HG02571 (cell line): Measurements from ENCODE around the gene F2R.
"Not testable (repeated sequence)": the region's sequence is repeated elsewhere in the genome, so short reads cannot be mapped to it uniquely, and the experiment has no call there.

ENCODE experiments used
- ATAC-seq: cut with Tn5 transposase; IDR thresholded peaks from one replicate; pipeline ENCODE4 v1.9.1; 2021; ENCODE audit warnings: mild to moderate bottlenecking, moderate library complexity; ENCODE audit not compliant: unreplicated experiment

Gene F2R

GRCh38 chr5:76715736-76716455, at the start of gene F2R:
TSS of gene F2R (plus strand) at chr5:76716126. CDS start at chr5:76716308, 182 bp downstream.
- peak; percentile 67 for ATAC-seq

DNA sequence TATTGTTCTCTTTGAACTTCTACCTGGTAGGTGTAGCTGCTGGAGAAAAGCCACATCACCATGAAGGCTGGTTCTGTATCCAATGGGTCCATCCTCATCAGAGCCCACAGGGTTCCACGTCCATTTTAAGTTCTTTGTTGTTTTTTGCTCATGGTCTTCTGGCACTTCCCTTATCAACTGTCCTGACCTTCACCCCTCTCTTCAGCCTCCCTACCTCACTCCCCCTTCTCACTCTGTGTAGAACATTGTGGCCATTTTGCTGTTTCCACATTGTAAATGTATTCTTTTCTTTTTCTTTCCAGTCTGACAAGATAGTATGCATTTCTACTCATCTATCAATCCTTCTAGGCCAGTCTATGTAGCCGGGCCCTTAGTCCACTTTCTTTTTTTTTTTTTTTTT, 48.4 kb upstream of the F2R start:
- ATAC-seq: no peak

- no peak for ATAC-seq
Measured at GRCh38 chr5:76669245-76669644, 46.7 kb upstream of the F2R start.

- ATAC-seq: no peak
Measured at GRCh38 chr5:76670508-76670907, 45.4 kb upstream of the F2R start.

DNA sequence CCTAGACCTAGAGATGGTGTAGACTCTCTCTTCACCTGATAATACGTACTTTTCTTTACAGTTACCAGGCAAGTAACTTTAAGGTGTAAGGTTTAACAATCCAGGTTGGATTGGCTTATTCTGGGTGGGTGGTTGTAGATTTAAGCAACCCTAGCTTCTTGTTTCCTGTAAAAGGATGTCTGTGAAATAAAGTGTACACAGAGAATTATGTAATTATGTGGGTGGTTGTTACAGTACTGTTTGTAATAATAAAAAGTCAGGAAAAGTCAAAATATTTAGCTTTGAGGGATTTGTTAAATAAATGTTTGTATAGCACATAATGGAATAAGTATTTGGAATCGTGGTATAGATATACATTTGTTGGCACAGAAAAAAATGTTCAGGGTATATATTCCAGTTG, 43.7 kb upstream of the F2R start:
- ATAC-seq: no peak

DNA sequence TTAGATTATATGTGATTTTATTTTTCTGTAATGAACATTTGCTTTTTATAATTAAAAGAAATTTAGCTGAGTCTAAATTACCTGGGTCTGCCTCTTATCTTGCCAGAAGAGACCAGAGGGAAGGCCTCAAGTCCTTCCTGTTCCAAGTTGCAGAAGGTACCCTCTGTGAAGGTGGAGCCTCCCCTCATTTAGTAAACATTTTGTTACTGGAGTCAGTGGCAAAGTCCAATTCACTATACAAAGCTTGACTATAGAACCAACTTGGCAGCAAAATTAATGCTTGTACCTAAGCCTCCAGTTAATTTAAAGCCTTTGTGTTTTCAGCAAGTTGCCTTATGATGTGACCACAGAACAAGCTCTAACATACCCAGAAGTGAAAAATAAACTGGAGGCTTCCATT, 42.8 kb upstream of the F2R start:
- no peak for ATAC-seq

DNA sequence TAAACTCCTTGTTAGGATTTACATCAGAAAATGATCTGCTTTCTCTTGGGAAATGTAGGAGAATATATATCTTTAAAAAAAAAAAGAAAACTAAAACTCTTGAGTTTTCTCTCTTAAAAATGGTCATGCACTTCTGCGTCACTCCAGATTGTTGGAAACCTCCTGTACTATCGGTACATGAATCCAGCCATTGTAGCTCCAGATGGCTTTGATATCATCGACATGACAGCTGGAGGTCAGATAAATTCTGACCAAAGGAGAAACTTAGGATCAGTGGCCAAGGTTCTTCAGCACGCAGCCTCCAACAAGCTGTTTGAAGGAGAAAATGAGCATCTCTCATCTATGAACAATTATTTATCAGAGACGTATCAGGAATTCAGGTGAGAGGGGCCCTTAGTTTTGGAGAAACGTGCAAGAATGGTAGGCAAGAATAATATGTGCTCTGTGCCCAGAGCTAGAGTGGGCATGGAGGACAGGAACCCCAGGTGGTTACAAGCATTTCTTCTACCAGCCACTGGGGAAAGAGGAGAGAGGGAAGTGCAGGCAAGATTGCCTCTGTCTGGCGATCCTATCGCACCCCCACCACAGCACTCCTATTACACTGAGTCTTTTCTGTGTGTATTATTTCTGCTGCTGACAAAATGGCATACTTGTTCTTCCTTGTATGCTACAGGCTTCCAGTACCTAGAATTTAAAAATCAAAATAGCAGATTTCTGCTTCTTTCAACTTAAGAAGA, 41.4 kb upstream of the F2R start:
- ATAC-seq: no peak

GRCh38 chr5:76675364-76675763, 40.6 kb upstream of the F2R start:
- no peak for ATAC-seq

GRCh38 chr5:76677849-76678472, 38.0 kb upstream of the F2R start:
- no peak for ATAC-seq

DNA sequence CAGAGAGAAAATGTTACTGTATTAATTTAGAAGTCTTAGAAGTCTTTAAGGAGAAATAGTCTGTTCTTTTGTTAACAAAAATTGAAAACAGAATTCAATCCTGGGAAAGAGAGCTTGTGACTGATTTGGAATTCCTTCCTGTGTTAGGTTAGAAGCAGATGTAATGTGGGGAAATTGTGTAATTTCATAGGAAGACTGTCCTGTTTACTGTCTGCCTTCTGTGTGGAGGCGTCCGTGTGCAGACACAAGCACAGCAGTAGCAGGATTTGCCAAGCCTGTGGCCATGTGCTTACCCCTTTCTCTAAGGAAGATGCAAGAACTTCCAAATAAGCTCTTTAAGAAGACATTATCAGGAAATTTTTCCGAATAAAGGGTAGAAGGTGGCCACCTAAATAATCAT, 36.7 kb upstream of the F2R start:
- no peak for ATAC-seq

DNA sequence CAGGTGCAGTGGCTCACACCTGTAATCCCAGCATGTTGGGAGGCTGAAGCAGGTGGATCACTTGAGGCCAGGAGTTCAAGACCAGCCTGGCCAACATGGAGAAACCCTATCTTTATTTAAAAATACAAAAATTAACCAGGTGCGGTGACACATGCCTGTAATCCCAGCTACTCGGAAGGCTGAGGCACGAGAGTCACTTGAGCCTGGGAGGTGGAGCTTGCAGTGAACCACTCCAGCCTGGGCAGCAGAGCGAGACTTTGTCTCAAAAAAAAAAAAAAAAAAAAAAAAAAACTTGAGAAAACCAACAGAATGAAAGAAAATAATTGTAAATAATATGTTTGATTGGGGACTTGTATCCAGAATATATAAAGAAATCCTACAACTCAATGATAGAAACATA, 35.1 kb upstream of the F2R start:
- ATAC-seq: not testable (repeated sequence)

- ATAC-seq: no peak
Measured at GRCh38 chr5:76681287-76681686, 34.6 kb upstream of the F2R start.

DNA sequence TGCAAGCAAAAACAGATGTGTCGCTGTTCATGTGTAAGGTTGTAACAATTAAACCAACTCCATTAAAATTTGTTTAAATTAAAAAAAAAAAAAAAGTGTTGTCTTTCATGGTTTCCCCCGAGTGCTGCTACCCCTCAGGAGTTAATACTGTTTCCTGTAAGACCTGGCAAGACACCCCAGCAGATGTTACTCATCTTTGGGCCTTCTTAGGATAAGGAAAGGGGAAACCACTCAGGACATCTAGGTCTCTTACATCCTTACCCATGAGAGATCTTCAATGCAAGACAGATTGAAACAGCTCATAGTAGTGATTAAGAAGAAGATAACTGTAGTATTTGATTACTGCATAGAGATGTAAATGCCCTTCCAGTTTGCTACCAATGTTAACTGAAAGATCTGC, 33.5 kb upstream of the F2R start:
- no peak for ATAC-seq

DNA sequence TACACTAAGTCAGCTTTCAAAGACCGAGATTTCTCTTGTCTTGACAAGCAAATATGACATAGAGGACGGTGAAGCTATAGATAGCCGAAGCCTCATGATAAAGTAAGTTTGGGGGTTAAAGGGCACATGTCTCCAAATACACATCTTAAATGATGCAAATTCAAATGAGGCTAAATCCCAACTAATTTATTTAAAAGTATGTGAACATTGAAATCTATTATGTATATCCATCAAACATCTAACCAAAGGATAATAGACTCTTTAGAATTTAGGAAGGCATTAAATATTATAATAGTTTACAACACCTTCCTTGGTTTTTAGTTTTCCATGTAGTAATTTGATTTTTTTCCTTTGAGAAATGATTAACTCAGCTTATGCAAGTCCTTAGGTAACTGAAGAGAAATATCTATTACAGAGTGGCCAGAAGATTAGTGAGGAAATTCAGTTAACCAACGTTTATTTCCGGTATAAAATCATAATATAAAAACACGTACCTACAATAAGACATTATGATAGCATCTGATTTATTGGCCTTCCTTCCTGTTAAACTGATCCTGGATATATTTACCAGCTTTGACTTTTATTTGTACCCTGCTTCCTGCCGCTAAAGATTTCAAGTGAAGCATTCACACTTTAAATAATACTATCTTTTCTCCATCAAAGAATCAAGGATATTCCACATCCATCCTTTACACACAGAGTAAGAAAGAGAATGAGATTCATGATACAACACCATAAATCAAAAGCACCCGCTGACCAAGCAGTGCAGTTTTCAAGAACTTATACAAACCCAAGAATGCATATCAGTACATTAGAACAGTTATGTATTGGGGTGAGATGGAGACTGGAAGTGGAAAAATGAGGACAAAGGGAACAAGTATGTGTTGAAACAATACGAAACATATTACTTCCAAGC, 31.9 kb upstream of the F2R start:
- no peak for ATAC-seq

DNA sequence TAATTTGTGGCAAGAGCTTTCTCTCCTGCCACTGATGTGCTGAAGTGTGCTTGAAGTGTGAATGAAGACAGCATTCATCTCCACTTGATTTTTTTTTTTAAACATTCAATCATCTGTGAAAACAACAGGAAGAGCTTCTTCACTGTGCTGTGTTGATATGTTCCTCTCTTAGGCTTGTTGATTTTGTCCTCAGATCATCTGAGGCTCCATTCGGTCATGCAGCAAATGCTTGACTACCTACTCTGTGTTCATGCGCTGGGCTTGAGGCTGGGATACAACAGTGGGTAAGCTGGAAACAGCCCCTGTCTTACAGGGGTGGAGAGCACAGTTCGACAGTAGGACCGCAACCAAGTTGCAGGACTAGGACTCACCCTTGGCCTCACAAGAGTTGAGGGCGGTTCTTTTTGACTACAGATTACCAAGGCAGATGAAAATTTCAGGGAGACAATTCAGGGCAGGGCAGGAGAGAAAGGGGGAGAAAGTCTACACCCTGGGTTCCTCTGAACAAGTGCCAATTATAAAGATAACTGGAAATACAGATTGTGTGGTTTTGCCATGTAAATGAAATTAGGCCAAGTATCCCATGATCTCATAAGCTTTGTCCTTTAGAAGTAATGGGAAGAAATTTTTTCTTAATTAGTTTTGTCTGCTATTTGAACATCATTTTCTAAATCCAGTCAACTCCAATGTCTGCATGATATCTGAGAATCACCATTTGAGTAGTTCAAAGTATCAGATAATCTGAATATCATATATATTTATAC, 31.0 kb upstream of the F2R start:
- ATAC-seq: no peak

- ATAC-seq: no peak
Measured at GRCh38 chr5:76685704-76686103, 30.2 kb upstream of the F2R start.

DNA sequence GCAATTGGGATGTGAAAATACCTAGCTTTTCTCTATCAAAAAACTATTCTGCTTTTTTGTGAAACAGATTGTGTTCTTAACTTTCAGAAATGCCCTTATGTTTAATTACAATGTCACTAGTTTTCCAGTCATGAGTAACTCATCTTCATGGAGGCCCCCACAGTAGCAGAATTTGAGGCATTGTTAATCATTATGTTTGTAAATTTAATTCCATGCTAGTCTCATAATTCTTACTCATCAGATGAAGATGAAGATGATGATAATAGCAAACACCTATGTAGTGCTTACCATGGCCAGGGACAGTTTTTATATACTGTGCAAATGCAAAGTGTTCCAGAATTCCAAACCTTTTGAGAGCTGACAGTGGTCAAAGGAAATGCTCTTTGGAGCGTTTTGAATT, 27.7 kb upstream of the F2R start:
- no peak for ATAC-seq

DNA sequence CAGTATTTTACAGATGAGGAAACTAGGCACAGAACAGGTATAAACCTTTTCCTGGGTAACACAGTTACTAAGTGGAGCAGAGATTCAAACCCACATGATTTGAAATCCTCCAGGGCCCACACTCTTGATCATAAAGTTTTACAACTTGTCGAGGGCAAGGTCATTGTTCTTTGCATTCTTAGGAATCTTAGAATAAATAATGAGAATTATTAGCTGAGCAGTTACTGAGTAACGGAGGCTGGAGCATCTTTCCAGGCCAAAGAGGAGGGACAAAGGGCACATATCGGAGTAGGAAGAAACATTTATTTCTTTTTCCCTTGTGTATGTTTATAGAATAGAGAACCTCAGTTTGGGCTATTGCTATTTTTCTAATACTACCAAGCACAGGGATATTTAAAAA, 27.1 kb upstream of the F2R start:
- ATAC-seq: no peak

DNA sequence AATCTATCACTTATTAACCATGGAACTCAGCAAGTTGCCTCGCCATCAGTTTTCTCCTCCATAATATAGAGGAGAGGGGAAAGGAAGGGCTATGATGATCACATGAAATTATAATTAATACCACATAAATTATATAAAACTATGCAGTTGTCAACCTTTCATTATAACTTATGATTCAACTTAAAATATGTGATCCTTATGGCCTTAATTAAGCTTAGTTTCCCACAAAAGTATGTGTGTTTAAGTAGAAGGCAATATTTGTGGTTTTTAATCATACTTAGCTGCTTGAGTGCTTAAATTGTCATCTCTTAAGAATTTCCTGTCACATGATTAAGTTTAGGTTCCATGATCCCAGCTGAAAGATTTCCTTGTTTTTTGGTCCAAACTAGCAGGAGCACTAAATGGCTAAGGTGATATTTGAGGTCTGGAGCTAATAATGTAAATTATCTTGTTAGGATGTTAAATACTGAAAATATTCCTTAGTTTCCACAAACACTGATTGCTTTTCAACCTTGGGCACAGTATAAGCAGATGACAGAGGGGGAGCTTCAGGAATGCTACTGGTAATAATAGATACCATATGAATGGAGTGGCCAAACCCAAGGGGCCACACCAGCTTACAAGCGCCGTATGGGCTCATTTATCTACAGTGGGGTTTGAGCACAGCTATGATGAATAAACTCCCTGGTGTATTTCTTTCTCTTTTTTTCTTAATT, 26.4 kb upstream of the F2R start:
- no peak for ATAC-seq
